Measurements from ENCODE around the gene NDC80.

DNA sequence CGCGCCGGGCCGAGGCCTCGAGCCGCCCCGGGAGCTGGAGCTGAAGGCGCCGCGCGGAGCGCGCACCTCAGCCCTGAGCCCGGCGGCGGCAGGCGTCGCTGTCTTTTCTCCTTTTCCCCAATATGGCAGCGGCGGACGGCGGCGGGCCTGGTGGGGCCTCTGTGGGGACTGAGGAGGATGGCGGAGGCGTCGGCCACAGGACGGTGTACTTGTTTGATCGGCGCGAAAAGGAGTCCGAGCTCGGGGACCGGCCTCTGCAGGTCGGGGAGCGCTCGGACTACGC, 84.5 kb downstream of the NDC80 start:
- TF ChIP-seq, protein P1, sequence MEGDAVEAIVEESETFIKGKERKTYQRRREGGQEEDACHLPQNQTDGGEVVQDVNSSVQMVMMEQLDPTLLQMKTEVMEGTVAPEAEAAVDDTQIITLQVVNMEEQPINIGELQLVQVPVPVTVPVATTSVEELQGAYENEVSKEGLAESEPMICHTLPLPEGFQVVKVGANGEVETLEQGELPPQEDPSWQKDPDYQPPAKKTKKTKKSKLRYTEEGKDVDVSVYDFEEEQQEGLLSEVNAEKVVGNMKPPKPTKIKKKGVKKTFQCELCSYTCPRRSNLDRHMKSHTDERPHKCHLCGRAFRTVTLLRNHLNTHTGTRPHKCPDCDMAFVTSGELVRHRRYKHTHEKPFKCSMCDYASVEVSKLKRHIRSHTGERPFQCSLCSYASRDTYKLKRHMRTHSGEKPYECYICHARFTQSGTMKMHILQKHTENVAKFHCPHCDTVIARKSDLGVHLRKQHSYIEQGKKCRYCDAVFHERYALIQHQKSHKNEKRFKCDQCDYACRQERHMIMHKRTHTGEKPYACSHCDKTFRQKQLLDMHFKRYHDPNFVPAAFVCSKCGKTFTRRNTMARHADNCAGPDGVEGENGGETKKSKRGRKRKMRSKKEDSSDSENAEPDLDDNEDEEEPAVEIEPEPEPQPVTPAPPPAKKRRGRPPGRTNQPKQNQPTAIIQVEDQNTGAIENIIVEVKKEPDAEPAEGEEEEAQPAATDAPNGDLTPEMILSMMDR (IDR thresholded peaks at IDR 0.05), result no peak
- TF ChIP-seq POLR2AphosphoS5 (IDR thresholded peaks at IDR 0.05; ENCODE audit: low read depth, low read length), result no peak

All from Panc1 (cell line).